Putamen (tissue), 1 donor: Measurements from ENCODE around the gene DMD.
"Not testable (repeated sequence)": the region's sequence is repeated elsewhere in the genome, so short reads cannot be mapped to it uniquely, and the experiment has no call there.

Experiments
- DNase-seq: peaks from one replicate; pipeline ENCODE4 v3.0.0-alpha.2; 2016; ENCODE audit warnings: low spot score

Gene DMD

GRCh38 chrX:32618154-32618553, 593.2 kb downstream of the DMD start:
- no peak for DNase-seq

DNA sequence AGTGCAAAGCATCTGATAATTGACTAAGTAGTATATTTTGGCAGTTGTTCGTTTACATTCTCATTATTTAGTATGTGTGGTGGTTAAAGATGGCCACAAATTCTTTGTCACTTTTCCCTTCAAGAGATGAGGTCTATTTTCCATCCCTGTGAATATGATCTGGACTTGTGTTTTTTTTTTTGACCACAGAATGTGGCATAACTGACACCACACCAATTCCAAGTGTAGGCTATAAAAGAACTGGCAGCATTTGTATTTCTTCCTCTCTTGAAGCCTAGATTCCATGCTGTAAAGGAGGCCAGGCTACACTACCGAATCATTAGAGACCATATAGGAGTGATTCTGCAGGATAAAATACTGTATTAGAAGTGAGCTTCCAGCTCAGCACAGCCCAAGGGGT, 596.6 kb downstream of the DMD start:
- no peak for DNase-seq

DNA sequence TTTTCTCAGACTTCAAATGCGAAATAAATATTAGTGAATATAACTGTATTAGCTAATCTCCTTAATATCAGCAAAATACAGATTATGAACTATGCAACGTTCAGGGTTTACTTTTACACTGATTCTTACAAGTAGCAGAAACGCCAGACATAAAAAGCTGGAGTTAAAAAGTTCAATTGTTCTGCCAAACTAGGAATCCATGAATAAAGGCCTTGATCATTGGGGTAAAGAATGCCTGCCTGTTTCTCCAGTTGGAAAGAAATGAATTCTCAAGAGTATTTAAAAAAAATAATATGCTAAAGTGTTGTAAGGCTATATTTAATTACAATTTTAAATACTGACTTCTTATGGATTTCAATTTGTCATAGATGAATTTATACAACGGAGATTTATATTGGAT, 612.2 kb downstream of the DMD start:
- DNase-seq, result no peak

- no peak for DNase-seq
Measured at GRCh38 chrX:32598707-32599106, 612.6 kb downstream of the DMD start.

- DNase-seq, result no peak
Measured at GRCh38 chrX:32597777-32598176, 613.6 kb downstream of the DMD start.

DNA sequence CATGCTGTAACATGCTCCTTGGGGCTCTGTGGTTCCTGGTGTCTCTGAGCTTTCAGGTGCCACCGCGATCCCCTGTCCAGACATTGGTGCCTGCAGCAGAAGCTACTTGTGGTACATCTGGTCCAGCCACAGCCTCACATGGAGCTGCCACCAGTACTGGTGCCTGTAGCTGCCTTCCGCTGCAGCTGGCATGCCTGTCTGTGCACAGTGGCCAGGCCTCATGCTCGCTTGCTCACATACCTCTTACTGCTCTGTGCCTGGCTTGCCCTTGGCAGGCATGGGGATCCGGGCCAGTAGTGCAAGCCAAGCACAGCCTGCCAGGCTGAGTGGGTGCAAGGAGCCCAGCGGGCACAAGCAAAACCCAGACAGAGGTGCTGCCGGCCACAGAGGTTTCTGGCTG, 618.6 kb downstream of the DMD start:
- no peak for DNase-seq

DNA sequence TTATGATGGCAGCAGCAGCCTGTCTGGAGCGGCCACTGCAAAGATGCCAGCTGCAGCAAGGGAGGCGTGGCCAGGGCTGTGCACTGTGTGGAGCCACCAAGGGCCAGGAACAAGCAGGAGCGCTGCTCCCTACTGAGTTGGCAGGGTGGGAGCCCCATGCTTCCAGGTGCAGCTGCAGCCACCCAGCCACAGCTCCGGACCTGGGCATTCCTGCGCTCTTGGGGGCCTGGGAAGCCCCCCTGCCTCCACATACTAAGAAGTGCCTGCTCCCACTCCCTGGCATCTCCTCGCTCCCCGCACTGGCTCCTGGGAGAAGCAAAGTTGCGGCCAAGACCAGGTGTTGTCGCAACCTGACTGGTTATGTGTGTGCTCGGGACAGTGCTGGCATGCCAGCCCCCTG, 619.8 kb downstream of the DMD start:
- DNase-seq, result no peak

DNA sequence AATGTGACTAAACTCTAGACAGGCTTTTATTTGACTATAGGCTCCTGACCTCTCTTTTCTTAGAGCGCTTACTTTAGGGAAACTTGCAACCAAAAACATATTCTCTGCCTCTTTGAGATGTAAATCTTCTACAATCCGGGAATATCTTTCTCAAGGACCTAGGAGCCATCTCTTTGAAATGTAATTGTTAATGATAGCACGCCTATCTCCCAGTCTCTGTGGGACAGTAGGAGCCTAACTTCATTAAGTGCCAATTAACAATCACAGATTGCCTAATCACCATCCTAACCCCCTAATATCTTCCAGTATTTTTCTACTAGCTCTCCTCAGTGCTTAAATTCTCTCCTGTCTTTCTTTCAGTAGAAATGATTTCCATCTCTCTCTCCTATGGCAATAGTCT, 628.6 kb downstream of the DMD start:
- no peak for DNase-seq

- no peak for DNase-seq
Measured at GRCh38 chrX:32576885-32577284, 634.5 kb downstream of the DMD start.

DNA sequence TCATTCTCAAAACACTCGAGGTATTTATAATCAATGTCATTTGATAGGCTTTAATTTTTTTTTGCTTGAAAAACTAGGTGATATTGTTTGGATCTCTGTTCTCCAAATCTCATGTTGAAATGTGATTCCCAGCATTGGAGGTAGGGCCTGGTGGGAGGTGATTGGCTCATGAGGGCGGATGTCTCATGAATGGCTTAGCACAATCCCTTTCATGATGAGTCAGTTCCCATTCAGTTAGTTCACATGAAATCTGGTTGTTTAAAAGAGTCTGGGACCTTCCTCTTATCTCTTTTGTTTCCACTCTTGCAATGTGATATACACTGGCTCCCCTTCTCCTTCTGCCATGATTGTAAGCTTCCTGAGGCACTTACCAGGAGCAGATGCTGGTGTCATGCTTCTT, 638.7 kb downstream of the DMD start:
- no peak for DNase-seq

DNA sequence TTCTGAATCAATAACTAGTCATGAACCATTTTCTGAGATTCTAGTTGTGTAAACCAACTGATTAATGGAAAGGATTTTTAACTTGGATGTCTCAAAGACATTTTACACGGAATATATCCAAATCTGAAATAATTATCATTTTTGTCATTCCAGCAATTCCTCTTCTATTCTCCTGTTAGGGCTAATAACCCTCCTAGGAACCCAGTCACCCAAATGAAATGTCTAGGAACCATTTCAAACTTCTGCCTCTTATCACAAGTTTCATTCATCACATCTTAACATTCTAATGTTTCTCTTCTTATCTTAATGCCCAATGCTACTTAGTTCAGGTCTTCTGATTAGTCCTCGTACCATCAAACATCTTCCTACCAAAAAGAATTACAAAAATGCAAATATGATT, 639.8 kb downstream of the DMD start:
- DNase-seq, result no peak

GRCh38 chrX:32562261-32562660, 649.1 kb downstream of the DMD start:
- DNase-seq, result no peak

DNA sequence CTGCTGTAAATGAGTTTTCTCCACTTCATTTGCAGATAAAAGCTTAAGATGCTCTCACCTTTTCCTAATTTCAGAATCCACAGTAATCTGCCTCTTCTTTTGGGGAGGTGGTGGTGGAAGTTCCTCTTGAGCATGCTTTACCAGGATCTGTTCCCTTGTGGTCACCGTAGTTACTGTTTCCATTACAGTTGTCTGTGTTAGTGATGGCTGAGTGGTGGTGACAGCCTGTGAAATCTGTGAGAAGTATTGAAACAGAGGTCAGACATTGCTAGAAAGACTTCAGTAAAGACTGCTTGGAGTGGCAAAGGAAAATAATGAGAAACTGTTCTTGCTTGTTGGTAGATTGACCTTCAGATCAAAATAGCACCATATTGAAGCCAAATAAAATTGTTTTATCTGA, 666.2 kb downstream of the DMD start:
- DNase-seq, result no peak

- no peak for DNase-seq
Measured at GRCh38 chrX:32538554-32538953, 672.8 kb downstream of the DMD start.

DNA sequence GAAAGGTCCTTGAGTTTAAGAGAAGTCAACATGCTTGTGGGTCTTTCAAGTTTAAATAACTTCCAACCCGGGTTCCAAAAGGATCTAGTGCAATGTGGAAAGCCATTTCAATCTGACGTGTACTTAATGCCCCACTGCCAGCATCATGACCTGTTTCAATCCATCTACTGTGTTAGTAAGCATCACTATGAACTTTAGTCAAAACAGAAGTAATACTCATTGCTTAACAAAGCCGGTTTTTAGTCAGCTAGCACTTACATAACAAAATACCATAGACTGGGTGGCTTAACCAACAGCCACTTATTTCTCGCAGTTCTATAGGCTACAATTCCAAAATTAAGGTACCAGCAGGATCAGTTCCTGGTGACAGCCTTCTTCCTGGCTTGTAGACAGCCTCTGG, 677.5 kb downstream of the DMD start:
- DNase-seq, result no peak

GRCh38 chrX:32532262-32532661, 679.1 kb downstream of the DMD start:
- DNase-seq, result no peak

DNA sequence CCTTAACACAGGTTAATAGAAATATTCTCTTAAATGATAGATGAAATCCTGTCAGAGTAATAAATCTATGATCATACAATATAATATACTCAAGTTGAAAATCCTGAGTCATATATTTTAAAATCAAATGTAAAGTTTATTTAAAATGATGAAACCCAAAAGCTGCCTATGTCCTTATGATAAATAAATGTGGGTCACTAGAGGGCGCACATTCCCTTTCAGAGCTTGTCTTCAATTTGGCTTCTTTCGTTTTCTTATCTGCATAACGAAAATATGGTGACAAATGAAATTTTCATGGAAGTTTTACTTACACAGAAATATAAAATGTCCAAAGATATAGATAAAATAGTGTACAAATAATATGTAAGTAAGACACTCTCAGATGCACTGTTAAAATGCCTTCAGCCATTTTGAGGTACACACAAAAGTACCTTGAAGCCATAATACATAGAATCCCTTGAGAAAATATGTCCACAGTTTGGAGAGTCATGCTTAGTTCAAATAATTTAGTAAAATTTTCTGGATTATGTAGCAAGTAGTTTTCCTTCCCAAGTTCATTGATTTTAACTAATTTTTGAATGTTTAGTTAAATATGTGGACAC, 680.4 kb downstream of the DMD start:
- DNase-seq, result peak; percentile 30

DNA sequence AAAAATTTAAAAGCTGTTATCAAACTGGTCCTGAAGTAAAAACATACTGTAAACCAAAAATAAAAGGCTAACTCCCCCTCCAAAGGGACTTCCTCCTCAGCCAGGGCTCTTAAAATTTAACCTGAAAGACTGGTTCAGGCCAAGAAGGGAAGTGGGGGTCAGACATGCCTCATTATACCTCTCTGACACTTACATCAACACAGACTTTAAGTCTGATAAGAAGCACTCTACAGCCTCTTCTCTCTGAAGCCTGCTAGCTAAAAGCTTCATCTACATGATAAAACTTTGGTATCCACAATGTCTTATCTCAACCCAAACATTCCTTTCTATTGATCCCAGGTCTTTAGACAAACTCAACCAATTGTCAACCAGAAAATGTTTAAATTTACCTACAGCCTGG, 682.9 kb downstream of the DMD start:
- not testable (repeated sequence) for DNase-seq

- DNase-seq, result no peak
Measured at GRCh38 chrX:32525234-32525633, 686.1 kb downstream of the DMD start.

GRCh38 chrX:32524385-32524784, 687.0 kb downstream of the DMD start:
- DNase-seq, result peak; percentile 5

DNA sequence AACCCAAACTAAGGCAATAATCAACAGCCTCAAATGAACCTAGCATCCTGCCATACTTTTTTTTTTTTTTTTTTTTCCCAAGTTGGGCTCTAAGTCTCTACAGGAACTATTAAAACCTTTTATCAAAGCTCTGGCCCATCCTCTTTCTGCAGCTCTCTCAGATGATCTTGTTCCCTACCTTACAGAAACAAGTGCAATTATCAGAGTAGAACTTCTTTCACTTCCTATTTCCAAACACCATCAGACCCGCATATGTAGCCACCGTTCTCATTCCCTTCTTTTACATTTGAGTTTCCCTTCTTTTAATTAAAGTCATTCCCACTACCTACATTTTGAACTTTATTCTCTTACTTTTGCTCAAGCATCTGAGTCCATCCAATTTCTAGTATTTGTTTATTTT, 690.6 kb downstream of the DMD start:
- DNase-seq, result no peak

DNA sequence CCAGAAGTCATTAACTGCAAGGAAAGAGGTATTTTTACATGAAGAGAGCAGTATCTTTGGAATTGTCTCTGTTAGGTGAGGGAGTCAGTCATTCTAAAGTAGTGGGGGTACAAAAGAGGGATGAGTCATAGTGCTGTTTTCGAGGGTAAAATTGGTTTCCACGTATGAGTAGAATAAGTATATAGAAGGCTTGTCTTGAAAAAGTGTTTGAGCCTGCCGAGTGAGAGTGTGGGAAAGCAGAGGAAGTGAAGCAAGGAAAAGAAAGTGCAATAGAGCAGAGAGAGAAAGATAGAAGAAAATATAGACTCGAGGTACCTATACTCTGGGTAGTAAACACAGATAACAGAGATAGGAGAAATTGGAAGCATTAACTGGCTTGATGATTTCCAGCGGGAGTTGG, 696.4 kb downstream of the DMD start:
- DNase-seq, result no peak

GRCh38 chrX:32501606-32502005, 709.7 kb downstream of the DMD start:
- no peak for DNase-seq

- DNase-seq, result no peak
Measured at GRCh38 chrX:32496671-32497070, 714.7 kb downstream of the DMD start.

DNA sequence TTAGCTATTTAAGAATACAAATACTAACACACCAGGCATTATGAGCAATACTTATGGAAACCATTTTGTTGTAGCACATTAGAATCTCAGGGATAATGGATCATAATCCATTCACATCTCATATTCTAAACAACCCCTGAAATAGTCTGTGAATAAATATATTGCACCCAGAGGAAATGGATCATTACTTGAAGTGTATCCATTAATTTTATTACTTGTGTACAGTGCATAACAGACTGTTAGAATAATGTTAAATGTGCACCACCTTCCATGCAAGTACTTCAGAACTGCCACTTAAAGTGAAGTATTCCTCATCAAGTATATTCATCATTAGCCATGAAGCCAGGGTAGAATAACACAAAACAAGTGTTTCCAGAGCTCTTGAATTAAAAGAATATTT, 715.5 kb downstream of the DMD start:
- no peak for DNase-seq
